Fibroblast of lung (primary cell): ENCODE data around the gene SRGAP2.
"Not testable (repeated sequence)": the region's sequence is repeated elsewhere in the genome, so short reads cannot be mapped to it uniquely, and the experiment has no call there.

Experiments
- CTCF ChIP-seq, 2 donors: IDR thresholded peaks in 1 of 2; conservative IDR thresholded peaks in 1 of 2; 1 replicate in 1 of 2; 2 replicates in 1 of 2; pipeline ENCODE4 v1.5.1; 2011 to 2012; ENCODE audit warnings: low read length in 2 of 2, control low read depth in 1 of 2, inconsistent platforms in 1 of 2, low read depth in 1 of 2, mild to moderate bottlenecking in 1 of 2
- EZH2 ChIP-seq: IDR thresholded peaks from 2 replicates; pipeline ENCODE4 v1.5.1; 2012; ENCODE audit warnings: low read length, control low read depth, mild to moderate bottlenecking; ENCODE audit errors: missing control alignments

GRCh38 chr1:206186826-206187225 is 16.5 kb upstream of the SRGAP2 start:
- not testable (repeated sequence) for TF ChIP-seq CTCF (conservative IDR thresholded peaks at IDR 0.05 in 1 of 2, IDR thresholded peaks at IDR 0.05 in 1 of 2; ENCODE audit: low read depth in 1 of 2, low read length in 2 of 2); EZH2
